ENCODE data around the gene LYRM2.

- TF ChIP-seq CTCF (IDR thresholded peaks at IDR 0.05; ENCODE audit: insufficient read depth, low read length, poor library complexity, severe bottlenecking) (no peak), EZH2phosphoT487 (conservative IDR thresholded peaks at IDR 0.05; ENCODE audit: low read length) (no peak)
Observed at GRCh38 chr6:89542866-89543265, 95.7 kb downstream of the LYRM2 start.

Measured in SU-DHL-6 (cell line).